HCT116 (cell line): ENCODE results near the gene SBF2. TPM values are rescaled to one million over a fixed set of nuclear protein-coding genes. Genes with fewer than 3 reads are reported as not detected.

Source experiments
- ATAC-seq: fragments of 200-7000 bp; cut with Tn5 transposase; 2 replicates; pipeline ENCODE4 v1.9.1; 2020; ENCODE audit warnings: mild to moderate bottlenecking, moderate library complexity
- BruUV-seq: library from RNA; stranded (reverse); fragments of 400-500 nt; replicated peaks from 2 replicates; lab custom pipeline; 2021; lab: Mats Ljungman, UMichigan
- CTCF ChIA-PET: fragments of 300-600 bp; sonication (Branson Sonifier 250); formaldehyde crosslinking; loops from one replicate; lab custom pipeline; 2021; ENCODE audit warnings: antibody characterized with exemption; lab: Charles Lee
- POLR2A ChIA-PET: fragments of 300-600, 350-600 bp; sonication (Branson Sonifier 250); formaldehyde crosslinking; loops from one replicate; lab custom pipeline; 2021; ENCODE audit warnings: antibody characterized with exemption; lab: Charles Lee
- RAD21 ChIA-PET, 2 experiments: fragments of 300-600 bp; sonication (Branson Sonifier 250); formaldehyde crosslinking; loops; one replicate each; lab custom pipeline; 2023; ENCODE audit warnings: low total read pairs in 2 of 2; ENCODE audit not compliant: uncharacterized antibody in 2 of 2, unreplicated experiment in 2 of 2, low non-redundant PET in 1 of 2; lab: Charles Lee
- DNase-seq: peaks from one replicate; pipeline ENCODE4 v3.0.0-alpha.2; 2010; ENCODE audit warnings: low read depth, low spot score
- H2AFZ ChIP-seq: fragments of 200-600 bp; shearing (Covaris generic), sonication (generic); 2 replicates; pipeline ENCODE4 v1.6.1; 2017; ENCODE audit warnings: low read depth, mixed run types, mixed read lengths, antibody characterized with exemption, low read length; ENCODE audit not compliant: poor library complexity, severe bottlenecking
- H3K27ac ChIP-seq: 2 replicates; pipeline ENCODE4 v1.5.1; 2012; ENCODE audit warnings: low read depth, low read length
- H3K27me3 ChIP-seq: fragments of 200-600 bp; sonication (generic); 2 replicates; pipeline ENCODE4 v1.6.1; 2016; ENCODE audit warnings: mixed run types, low read length, mixed read lengths; ENCODE audit not compliant: insufficient read depth
- H3K36me3 ChIP-seq, 2 experiments: fragments of 200-500 bp in 1 of 2; fragments of 200-600 bp in 1 of 2; sonication (Bioruptor generic) in 1 of 2; sonication (generic) in 1 of 2; 2 replicates each; pipeline versions ENCODE4 v1.5.1 to v1.6.1; 2014 to 2016; ENCODE audit warnings: low read length in 2 of 2, inconsistent platforms in 1 of 2, mixed read lengths in 1 of 2, mixed run types in 1 of 2; ENCODE audit not compliant: insufficient read depth in 2 of 2, control insufficient read depth in 1 of 2
- H3K4me1 ChIP-seq, 2 experiments: fragments of 200-600 bp in 1 of 2; sonication (generic) in 1 of 2; 2 replicates each; pipeline versions ENCODE4 v1.5.1 to v1.6.1; 2012 to 2017; ENCODE audit warnings: low read length in 2 of 2, inconsistent platforms in 1 of 2, mild to moderate bottlenecking in 1 of 2, mixed read lengths in 1 of 2, mixed run types in 1 of 2, moderate library complexity in 1 of 2; ENCODE audit not compliant: insufficient read depth in 2 of 2, control insufficient read depth in 1 of 2
- H3K4me2 ChIP-seq: fragments of 200-600 bp; sonication (generic); 2 replicates; pipeline ENCODE4 v1.6.1; 2017; ENCODE audit warnings: mixed run types, low read length, mixed read lengths
- H3K4me3 ChIP-seq, 2 experiments: fragments of 200-600 bp in 1 of 2; sonication (generic) in 1 of 2; replicated peaks in 1 of 2; 2 replicates each; pipeline ENCODE4 v1.5.1; 2011 to 2016; ENCODE audit warnings: low read length in 2 of 2, control low read depth in 1 of 2, low read depth in 1 of 2, mild to moderate bottlenecking in 1 of 2, mixed read lengths in 1 of 2, mixed run types in 1 of 2
- H3K79me2 ChIP-seq: fragments of 200-600 bp; sonication (generic); 2 replicates; pipeline ENCODE4 v1.6.1; 2017; ENCODE audit warnings: mild to moderate bottlenecking, mixed run types, low read length, moderate library complexity, mixed read lengths; ENCODE audit not compliant: insufficient read depth
- H3K9ac ChIP-seq: fragments of 200-600 bp; sonication (generic); 2 replicates; pipeline ENCODE4 v1.6.1; 2016; ENCODE audit warnings: low read length, mixed read lengths
- H3K9me2 ChIP-seq: fragments of 200-600 bp; sonication (generic), shearing (Covaris generic); 2 replicates; pipeline ENCODE4 v1.6.1; 2017; ENCODE audit warnings: mixed run types, mild to moderate bottlenecking, moderate library complexity; ENCODE audit not compliant: insufficient read depth
- H3K9me3 ChIP-seq, 2 experiments: fragments of 200-500 bp in 1 of 2; fragments of 200-600 bp in 1 of 2; sonication (Bioruptor generic) in 1 of 2; sonication (generic) in 1 of 2; 2 replicates each; pipeline ENCODE4 v1.6.1; 2014 to 2017; ENCODE audit warnings: low read length in 2 of 2, mixed read lengths in 2 of 2, inconsistent platforms in 1 of 2, low read depth in 1 of 2, mild to moderate bottlenecking in 1 of 2, mixed run types in 1 of 2, moderate library complexity in 1 of 2; ENCODE audit not compliant: control insufficient read depth in 1 of 2, insufficient read depth in 1 of 2
- H4K20me1 ChIP-seq: fragments of 200-600 bp; sonication (generic), shearing (Covaris generic); 2 replicates; pipeline ENCODE4 v1.6.1; 2017; ENCODE audit warnings: mixed run types, mild to moderate bottlenecking, moderate library complexity; ENCODE audit not compliant: insufficient read depth
- CBX3 ChIP-seq: IDR thresholded peaks from 2 replicates; pipeline ENCODE4 v1.6.1; 2012; ENCODE audit warnings: low read depth
- CEBPB ChIP-seq: IDR thresholded peaks from 2 replicates; pipeline ENCODE4 v1.6.1; 2012; ENCODE audit warnings: low read depth
- EGR1 ChIP-seq: IDR thresholded peaks from 2 replicates; pipeline ENCODE4 v1.6.1; 2012; ENCODE audit warnings: low read depth
- EZH2 ChIP-seq: fragments of 200-600 bp; sonication (generic); IDR thresholded peaks from 2 replicates; pipeline ENCODE4 v1.6.1; 2017; ENCODE audit warnings: antibody characterized with exemption, mixed run types
- EZH2phosphoT487 ChIP-seq: fragments of 200-600 bp; IDR thresholded peaks from 2 replicates; pipeline ENCODE4 v1.6.1; 2018; ENCODE audit warnings: antibody characterized with exemption, borderline replicate concordance
- JUND ChIP-seq: IDR thresholded peaks from 2 replicates; pipeline ENCODE4 v1.6.1; 2012
- RAD21 ChIP-seq: IDR thresholded peaks from 2 replicates; pipeline ENCODE4 v1.6.1; 2012; ENCODE audit warnings: low read depth, mild to moderate bottlenecking
- SP1 ChIP-seq: IDR thresholded peaks from 2 replicates; pipeline ENCODE4 v1.6.1; 2012; ENCODE audit warnings: low read depth
- YY1 ChIP-seq: IDR thresholded peaks from 2 replicates; pipeline ENCODE4 v1.6.1; 2011; ENCODE audit warnings: low read length, low read depth, moderate library complexity, mild to moderate bottlenecking; ENCODE audit not compliant: insufficient replicate concordance; ENCODE audit errors: extremely low read depth
- ZFX ChIP-seq: fragments of 450-650 bp; IDR thresholded peaks from 2 replicates; pipeline ENCODE4 v1.6.1; 2017
- ZNF274 ChIP-seq: fragments of 200-500 bp; sonication (Bioruptor generic); IDR thresholded peaks from 2 replicates; pipeline ENCODE4 v1.6.1; 2014; ENCODE audit warnings: mild to moderate bottlenecking, low read depth, low read length, inconsistent platforms
- intact Hi-C: fragments of 100-400 bp; cut with micrococcal nuclease; formaldehyde crosslinking; loops from 2 replicates; pipeline ENCODE4 v1.10.0; 2022
- total RNA-seq: library from RNA; stranded (reverse); gene quantifications from one replicate; pipeline ENCODE4 v1.2.1, GENCODE V29; 2021; ENCODE audit not compliant: unreplicated experiment
- TF ChIP-seq, protein P1 (sequence below): IDR thresholded peaks from 2 replicates; pipeline ENCODE4 v1.6.1; 2011; ENCODE audit warnings: mild to moderate bottlenecking, low read length, moderate library complexity; ENCODE audit not compliant: insufficient replicate concordance; ENCODE audit errors: extremely low read depth
- TF ChIP-seq, protein P2 (sequence below): IDR thresholded peaks from 2 replicates; pipeline ENCODE4 v1.6.1; 2012
- TF ChIP-seq, protein P3 (sequence below): IDR thresholded peaks from 2 replicates; pipeline ENCODE4 v1.6.1; 2012

SBF2 gene
- total RNA-seq, 1 experiment from 2014 or later, result 35.0 TPM

DNA sequence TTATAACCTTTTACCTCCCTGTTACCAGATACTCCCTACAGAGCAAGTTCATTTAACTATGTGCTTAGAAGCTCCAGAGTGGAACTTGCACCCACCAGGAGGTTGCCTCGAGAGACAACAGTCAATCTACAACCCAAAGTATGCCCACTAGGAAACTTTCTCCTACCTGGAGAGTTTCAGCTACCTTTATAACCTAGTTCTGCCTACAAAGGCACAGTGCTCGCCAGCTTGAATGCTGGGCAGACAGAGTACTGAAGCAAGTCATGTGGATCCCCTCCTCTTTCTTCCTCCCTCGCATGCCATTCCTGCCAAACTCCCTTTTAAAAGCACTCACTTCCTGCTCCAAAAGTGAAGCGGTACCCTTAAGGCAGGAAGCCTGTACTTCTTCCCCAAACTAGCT, 371.2 kb downstream of the SBF2 start:
- no peaks in the 10 kb centered on the region for H3K4me1 ChIP-seq
- H3K27me3 ChIP-seq, result no peaks in the 10 kb centered on the region
- no peak overlapping the region for H3K4me3 ChIP-seq
- no peak for DNase-seq
- ChIA-PET POLR2A (no interaction called here), RAD21 (no interaction called here), CTCF (no interaction called here)
- TF ChIP-seq, protein P1, sequence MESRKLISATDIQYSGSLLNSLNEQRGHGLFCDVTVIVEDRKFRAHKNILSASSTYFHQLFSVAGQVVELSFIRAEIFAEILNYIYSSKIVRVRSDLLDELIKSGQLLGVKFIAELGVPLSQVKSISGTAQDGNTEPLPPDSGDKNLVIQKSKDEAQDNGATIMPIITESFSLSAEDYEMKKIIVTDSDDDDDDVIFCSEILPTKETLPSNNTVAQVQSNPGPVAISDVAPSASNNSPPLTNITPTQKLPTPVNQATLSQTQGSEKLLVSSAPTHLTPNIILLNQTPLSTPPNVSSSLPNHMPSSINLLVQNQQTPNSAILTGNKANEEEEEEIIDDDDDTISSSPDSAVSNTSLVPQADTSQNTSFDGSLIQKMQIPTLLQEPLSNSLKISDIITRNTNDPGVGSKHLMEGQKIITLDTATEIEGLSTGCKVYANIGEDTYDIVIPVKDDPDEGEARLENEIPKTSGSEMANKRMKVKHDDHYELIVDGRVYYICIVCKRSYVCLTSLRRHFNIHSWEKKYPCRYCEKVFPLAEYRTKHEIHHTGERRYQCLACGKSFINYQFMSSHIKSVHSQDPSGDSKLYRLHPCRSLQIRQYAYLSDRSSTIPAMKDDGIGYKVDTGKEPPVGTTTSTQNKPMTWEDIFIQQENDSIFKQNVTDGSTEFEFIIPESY, result no peak
- TF ChIP-seq, protein P2, sequence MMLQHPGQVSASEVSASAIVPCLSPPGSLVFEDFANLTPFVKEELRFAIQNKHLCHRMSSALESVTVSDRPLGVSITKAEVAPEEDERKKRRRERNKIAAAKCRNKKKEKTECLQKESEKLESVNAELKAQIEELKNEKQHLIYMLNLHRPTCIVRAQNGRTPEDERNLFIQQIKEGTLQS, result no peak
- TF ChIP-seq EZH2phosphoT487 (no peak), JUND (no peak), CBX3 (no peak), YY1 (no peak), EZH2 (no peak), CEBPB (no peak), RAD21 (no peak), SP1 (no peak), ZNF274 (no peak), EGR1 (no peak), ZFX (no peak)
- TF ChIP-seq, protein P3, sequence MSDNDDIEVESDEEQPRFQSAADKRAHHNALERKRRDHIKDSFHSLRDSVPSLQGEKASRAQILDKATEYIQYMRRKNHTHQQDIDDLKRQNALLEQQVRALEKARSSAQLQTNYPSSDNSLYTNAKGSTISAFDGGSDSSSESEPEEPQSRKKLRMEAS, result no peak
- H3K36me3 ChIP-seq, result no peaks in the 10 kb centered on the region
- H3K9ac ChIP-seq, result no peak overlapping the region
- intact Hi-C loops, result no loop called here
- H3K9me3 ChIP-seq, result no peaks in the 10 kb centered on the region
- no peaks in the 10 kb centered on the region for H4K20me1 ChIP-seq
- no peak for ATAC-seq
- no peak overlapping the region for H2AFZ ChIP-seq
- no peaks in the 10 kb centered on the region for H3K79me2 ChIP-seq
- H3K4me2 ChIP-seq, result no peak overlapping the region
- no peak overlapping the region for H3K27ac ChIP-seq
- no TSS peak for BruUV-seq
- no peaks in the 10 kb centered on the region for H3K9me2 ChIP-seq
